GM10266 (cell line): ENCODE results near the gene PLD3.
"Not testable (repeated sequence)": the region's sequence is repeated elsewhere in the genome, so short reads cannot be mapped to it uniquely, and the experiment has no call there.

Source experiments
- DNase-seq: peaks from one replicate; pipeline ENCODE4 v3.0.0; 2012; ENCODE audit errors: extremely low spot score
- CTCF ChIP-seq: IDR thresholded peaks from 2 replicates; pipeline ENCODE4 v1.5.1; 2012; ENCODE audit warnings: mild to moderate bottlenecking, low read depth; ENCODE audit not compliant: control insufficient read depth, insufficient read depth; ENCODE audit errors: missing control alignments

The PLD3 gene

GRCh38 chr19:40407714-40408597 is 59.5 kb downstream of the PLD3 start:
- no peak for TF ChIP-seq CTCF
- no peak for DNase-seq

GRCh38 chr19:40408598-40408925 is 60.1 kb downstream of the PLD3 start:
- not testable (repeated sequence) for DNase-seq

GRCh38 chr19:40410030-40410389 is 61.5 kb downstream of the PLD3 start:
- TF ChIP-seq CTCF = no peak
- DNase-seq = peak; percentile 37

- DNase-seq = no peak
- no peak for TF ChIP-seq CTCF
These were observed 62.8 kb downstream of the PLD3 start for GRCh38 chr19:40411125-40411842.

- no peak for DNase-seq
- no peak for TF ChIP-seq CTCF
These were observed 63.5 kb downstream of the PLD3 start for GRCh38 chr19:40411958-40412499.

GRCh38 chr19:40412866-40413265 is 64.4 kb downstream of the PLD3 start:
- TF ChIP-seq CTCF = no peak
- no peak for DNase-seq

GRCh38 chr19:40413291-40413845 is 64.9 kb downstream of the PLD3 start, which contains the start of gene PRX:
Gene PRX, minus strand, starts transcription at chr19:40413378. Its CDS starts 5,446 bp downstream, at chr19:40407932.
- TF ChIP-seq CTCF = no peak
- no peak for DNase-seq
